GM19023 (cell line): Measurements from ENCODE around the gene MCTP1.

Experiments used
- ATAC-seq: cut with Tn5 transposase; IDR thresholded peaks from one replicate; pipeline ENCODE4 v1.9.1; 2021; ENCODE audit warnings: mild to moderate bottlenecking, moderate library complexity; ENCODE audit not compliant: unreplicated experiment

The MCTP1 gene

GRCh38 chr5:95124731-95125130, 160.2 kb downstream of the MCTP1 start:
- no peak for ATAC-seq

GRCh38 chr5:95124101-95124500, 160.8 kb downstream of the MCTP1 start:
- ATAC-seq = no peak

- ATAC-seq = no peak
These were observed 170.0 kb downstream of the MCTP1 start for GRCh38 chr5:95114902-95115301.

GRCh38 chr5:95114305-95114704, 170.6 kb downstream of the MCTP1 start:
- no peak for ATAC-seq

- no peak for ATAC-seq
These were observed 171.4 kb downstream of the MCTP1 start for GRCh38 chr5:95113489-95113888.

GRCh38 chr5:95111141-95111540, 173.8 kb downstream of the MCTP1 start:
- ATAC-seq = no peak

GRCh38 chr5:95110118-95110517, 174.8 kb downstream of the MCTP1 start:
- no peak for ATAC-seq

- no peak for ATAC-seq
These were observed 177.8 kb downstream of the MCTP1 start for GRCh38 chr5:95107138-95107537.

GRCh38 chr5:95105638-95106037, 179.3 kb downstream of the MCTP1 start:
- ATAC-seq = no peak

GRCh38 chr5:95102687-95103086, 182.2 kb downstream of the MCTP1 start:
- ATAC-seq = peak; percentile 92

- peak; percentile 48 for ATAC-seq
These were observed 182.8 kb downstream of the MCTP1 start for GRCh38 chr5:95102080-95102479.

- no peak for ATAC-seq
These were observed 184.3 kb downstream of the MCTP1 start for GRCh38 chr5:95100551-95100950.

GRCh38 chr5:95098012-95098411, 186.9 kb downstream of the MCTP1 start:
- no peak for ATAC-seq

- no peak for ATAC-seq
These were observed 191.7 kb downstream of the MCTP1 start for GRCh38 chr5:95093211-95093610.

GRCh38 chr5:95090774-95091173, 194.1 kb downstream of the MCTP1 start:
- ATAC-seq = no peak

GRCh38 chr5:95087816-95088317, 197.0 kb downstream of the MCTP1 start:
- ATAC-seq = peak; percentile 89

- peak; percentile 36 for ATAC-seq
These were observed 197.7 kb downstream of the MCTP1 start for GRCh38 chr5:95086927-95087815.

GRCh38 chr5:95084757-95085156, 200.1 kb downstream of the MCTP1 start:
- no peak for ATAC-seq

- no peak for ATAC-seq
These were observed 201.3 kb downstream of the MCTP1 start for GRCh38 chr5:95083606-95084005.

GRCh38 chr5:95081982-95082381, 202.9 kb downstream of the MCTP1 start:
- ATAC-seq = no peak

GRCh38 chr5:95081500-95081960, 203.4 kb downstream of the MCTP1 start:
- peak; percentile 92 for ATAC-seq

GRCh38 chr5:95080441-95080840, 204.5 kb downstream of the MCTP1 start:
- ATAC-seq = no peak
